ENCODE results near the gene PATJ.
"Not testable (repeated sequence)": the region's sequence is repeated elsewhere in the genome, so short reads cannot be mapped to it uniquely, and the experiment has no call there.

Gene PATJ

GRCh38 chr1:62180639-62181038, 438.4 kb downstream of the PATJ start:
- DNase-seq, result peak; percentile 30

DNA sequence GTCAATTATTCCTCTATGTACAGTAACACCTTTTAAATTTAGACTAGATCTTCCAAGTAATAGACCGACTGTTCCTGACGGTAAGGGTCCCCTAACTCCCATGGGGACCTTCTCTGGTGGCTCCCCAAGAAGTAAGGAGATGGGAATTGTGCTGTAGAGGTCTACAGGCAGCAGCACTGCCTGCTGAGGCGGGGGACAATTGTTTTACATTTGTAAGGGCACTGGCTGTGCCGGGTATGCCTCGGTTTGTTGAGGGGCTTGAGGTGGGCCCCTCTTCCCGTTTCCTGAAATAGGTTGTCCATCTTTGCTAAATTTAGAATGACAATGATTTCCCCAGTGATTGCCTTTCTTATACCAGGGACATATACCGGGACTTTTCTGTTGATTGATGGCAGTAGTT, 439.3 kb downstream of the PATJ start:
- DNase-seq, result no peak

DNA sequence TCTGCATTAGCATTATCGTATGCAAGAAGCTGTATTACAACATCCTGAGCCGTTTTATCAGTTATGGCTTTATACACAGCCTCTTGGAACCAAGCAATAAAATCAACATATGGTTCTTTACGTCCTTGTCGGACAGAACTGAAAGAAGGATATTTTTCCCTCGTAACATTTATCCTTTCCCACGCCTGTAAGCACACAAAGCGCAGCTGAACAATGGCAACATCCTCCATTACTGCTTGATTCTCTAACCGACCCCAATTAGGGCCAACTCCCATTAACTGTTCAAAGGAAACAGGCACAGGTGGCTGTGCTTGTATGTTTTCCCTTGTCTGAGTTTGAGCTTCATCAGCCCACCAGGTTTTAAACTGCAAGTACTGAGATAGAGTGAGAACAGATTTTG, 439.9 kb downstream of the PATJ start:
- DNase-seq, result peak; percentile 79

DNA sequence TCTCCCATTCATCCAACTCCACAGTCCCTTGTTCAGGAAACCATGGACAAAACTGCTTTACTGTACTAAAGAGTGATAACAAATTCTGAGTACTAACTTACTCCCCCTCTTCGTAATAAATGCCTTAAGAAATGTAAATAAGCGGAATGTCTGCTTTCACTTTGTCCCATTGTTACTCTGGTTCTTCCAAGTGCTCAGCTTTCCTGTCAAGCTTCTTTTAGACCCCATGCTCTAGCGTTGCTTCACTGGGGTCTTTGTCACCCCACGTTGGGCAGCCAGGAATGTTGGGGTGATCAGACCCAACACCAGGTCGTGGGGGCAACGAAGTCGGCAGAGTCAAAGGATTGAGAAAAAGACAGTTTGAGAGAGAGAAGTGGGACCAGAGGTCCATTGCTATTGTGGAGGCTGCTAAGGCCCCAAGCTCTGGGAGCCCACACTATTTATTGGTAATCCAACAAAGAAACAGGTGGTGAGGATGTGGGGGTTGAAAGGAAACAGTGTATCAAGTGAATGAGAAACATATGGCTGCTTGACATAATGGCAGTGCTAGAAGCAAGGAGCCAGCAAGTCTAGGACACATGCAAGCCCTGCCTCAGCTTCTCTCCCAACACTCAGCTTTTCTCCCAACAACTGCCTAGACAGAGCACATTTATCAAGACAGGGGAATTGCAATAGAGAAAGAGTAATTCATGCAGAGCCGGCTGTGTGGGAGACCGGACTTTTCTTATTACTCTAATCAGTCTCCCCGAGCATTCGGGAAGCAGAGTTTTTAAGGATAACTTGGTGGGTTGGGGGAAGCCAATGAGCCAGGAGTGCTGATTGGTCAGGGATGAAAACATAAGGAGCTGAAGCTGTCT, 441.1 kb downstream of the PATJ start:
- DNase-seq, result peak; percentile 66

- no peak for DNase-seq
Observed at GRCh38 chr1:62184336-62184735, 442.1 kb downstream of the PATJ start.

- DNase-seq, result not testable (repeated sequence)
Observed at GRCh38 chr1:62185233-62185632, 443.0 kb downstream of the PATJ start.

- no peak for DNase-seq
Observed at GRCh38 chr1:62185677-62186076, 443.4 kb downstream of the PATJ start.

DNA sequence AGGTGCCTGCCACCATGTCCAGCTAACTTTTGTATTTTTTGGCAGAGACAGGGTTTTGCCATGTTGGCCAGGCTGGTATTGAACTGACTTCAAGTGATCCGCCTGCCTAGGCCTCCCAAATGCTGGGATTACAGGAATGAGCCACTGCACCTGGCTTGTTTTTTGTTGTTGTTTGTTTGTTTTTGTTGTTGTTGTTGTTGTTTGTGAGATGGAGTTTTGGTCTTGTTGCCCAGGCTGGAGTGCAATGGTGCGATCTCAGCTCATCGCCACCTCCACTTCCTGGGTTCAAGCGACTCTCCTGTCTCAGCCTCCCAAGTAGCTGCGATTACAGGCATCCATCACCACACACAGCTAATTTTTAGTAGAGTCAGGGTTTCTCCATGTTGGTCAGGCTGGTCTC, 445.3 kb downstream of the PATJ start:
- DNase-seq, result no peak

DNA sequence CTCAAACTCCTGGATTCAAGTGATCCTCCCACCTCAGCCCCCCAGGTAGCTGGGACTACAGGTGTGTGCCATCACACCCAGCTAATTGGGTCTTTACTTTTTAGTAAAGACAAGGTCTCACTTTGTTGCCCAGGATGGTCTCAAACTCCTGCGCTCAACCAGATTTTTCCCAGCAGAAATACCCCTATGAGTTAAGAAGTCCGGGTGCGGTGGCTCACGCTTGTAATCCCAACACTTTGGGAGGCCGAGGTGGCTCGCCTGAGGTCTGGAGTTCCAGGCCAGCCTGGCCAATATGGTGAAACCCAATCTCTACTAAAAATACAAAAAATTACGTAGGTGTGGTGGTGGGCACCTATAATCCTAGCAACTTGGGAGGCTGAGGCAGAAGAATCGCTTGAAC, 445.8 kb downstream of the PATJ start:
- DNase-seq, result no peak

DNA sequence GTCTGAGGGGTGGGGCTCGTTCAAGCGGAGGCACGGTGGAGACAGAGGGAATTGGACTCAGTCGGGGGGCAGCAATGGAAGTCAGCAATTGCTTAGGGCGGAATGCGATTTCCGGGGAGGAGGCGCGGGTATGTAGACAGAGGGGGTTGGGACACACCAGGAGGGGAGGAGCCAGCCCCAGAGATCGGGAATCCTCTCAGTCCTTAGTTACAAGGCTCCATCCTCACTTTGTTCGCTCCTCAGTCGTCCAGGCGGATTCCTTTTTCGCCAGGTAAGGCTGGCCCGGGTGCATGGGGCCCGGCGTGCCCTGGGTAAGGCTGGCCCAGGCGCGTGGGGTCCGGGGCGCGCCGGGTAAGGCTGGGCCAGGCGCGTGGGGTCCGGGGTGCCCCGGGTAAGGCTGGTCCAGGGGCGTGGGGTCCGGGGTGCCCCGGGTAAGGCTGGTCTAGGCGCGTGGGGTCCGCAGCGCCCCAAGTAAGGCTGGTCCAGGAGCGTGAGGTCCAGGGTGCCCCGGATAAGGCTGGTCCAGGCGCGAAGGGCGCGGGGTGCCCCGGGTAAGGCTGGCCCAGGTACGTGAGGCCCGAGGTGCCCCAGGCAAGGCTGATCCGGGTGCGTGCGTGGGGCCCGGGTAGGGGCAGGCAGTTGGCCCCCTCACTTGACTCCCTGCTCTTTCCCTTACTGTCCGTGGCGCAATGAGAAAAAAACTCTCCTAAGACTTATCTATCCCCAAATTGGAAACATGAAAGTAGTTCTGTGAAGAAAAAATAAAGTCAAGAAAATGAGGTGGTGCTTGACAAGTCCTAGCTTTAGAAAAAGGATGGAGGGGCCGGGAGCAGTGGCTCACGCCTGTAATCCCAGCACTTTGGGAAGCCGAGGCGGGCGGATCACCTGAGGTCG, 452.6 kb downstream of the PATJ start, which contains the start of gene L1TD1:
TSS of gene L1TD1 (plus strand) at position 199 of the 894 bp plus-strand sequence. CDS start 11,780 bp downstream, outside the sequence.
- no peak for DNase-seq

DNA sequence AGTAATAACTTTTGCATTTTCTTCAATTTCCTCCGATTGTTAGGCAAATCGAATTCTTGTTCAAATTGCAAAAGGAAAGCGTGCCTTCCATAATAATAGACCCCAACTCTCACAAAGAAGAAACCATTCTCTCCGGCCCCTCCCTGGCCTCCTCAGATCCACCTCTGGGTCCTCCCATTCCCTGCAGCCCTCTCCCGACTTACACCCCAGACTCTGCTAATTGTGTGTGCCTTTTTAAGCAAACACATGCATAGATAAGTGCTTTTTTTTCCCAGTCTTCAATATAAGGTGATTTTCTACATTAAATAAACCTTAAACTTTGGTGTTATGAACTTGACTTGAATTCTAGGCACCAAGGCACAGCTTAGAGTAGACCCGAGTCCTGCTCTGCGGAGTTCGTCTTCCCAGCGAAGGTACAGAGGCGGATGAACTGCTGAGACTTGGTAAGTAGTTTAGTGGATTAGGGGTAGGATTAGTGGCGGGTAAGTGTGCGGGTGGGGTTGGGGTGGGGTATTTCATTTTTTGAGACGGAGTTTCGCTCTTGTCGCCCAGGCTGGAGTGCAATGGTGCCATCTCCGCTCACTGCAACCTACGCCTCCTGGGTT, 453.9 kb downstream of the PATJ start:
- no peak for DNase-seq

- DNase-seq, result no peak
Observed at GRCh38 chr1:62198069-62198780, 455.9 kb downstream of the PATJ start.

- peak; percentile 6 for DNase-seq
Observed at GRCh38 chr1:62198781-62199125, 456.5 kb downstream of the PATJ start.

- no peak for DNase-seq
Observed at GRCh38 chr1:62207187-62207586, 464.9 kb downstream of the PATJ start.

DNA sequence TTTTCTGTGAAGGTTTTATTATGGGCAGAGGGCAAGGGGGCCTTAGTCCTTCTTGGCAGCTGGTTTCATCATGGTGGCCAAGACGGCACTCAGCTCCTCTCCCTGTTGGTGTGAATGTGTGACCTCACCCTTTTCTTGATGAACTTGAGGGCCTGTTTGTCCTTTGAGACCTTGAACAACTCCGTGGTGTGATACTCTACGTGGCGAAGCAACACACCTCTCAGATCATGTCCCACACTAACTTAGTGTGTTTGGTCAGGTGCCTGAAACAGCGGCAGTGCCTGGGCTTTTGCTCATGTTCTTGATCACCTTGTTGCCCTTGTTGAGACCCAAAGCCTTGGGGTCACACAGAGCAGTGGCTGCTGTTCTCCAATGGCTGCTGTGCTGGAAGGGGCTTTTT, 465.8 kb downstream of the PATJ start:
- no peak for DNase-seq

- DNase-seq, result no peak
Observed at GRCh38 chr1:62208970-62209369, 466.7 kb downstream of the PATJ start.

- DNase-seq, result no peak
Observed at GRCh38 chr1:62209931-62210595, 467.8 kb downstream of the PATJ start.

GRCh38 chr1:62210960-62211359, 468.7 kb downstream of the PATJ start:
- peak; percentile 2 for DNase-seq

- no peak for DNase-seq
Observed at GRCh38 chr1:62212411-62212810, 470.1 kb downstream of the PATJ start.

DNA sequence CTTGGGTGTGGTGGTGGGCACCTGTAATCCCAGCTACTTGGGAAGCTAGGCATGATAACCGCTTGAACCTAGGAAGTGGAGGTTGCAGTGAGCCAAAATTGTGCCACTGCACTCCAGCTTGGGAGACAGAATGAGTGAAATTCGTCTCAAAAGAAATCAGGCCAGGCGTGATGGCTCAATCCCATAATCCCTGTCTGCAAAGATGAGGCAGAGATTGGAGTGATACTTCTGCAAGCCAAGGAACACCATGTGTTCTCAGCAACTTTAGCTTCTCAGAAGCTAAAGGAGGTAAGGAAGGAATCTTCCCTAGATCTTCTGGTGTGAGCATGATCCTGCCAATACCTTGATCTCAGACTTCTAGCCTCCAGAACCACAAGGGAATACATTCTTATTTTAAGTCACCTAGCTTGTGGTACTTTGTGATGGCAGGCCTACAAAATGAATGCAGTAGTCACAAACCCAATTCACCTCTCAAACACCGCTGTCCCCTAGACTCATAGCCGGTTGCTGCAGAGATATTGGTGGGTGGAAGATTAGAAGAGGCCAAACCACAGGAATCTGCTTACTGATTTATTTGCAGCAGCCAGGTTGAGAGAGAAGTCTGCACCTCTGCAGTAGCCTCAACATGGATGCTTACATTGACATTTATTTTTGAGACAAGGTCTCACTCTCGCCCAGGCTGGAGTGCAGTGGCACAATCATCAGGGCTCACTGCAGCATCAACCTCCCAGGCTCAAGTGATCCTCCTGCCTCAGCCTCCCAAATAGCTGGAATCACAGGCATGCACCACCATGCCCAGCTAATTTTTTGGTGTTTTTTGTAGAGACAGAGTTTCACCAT, 471.0 kb downstream of the PATJ start:
- no peak for DNase-seq

DNA sequence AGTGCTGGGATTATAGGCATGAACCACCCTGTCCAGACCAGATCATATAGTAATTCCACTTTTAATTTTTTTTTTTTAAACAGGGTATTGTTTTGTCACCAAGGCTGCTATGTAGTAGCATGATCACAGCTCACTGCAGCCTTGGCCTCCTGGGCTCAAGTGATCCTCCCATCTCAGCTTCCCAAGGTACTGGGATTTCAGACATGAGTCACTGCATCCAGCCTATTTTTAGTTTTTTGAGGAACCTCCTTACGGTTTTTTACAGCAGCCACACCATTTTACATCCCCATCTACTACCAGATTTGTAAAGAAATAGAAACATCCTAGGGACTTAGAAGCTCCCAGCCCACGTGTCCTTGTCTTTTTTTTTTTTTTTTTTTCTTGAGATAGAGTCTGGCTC, 476.3 kb downstream of the PATJ start:
- DNase-seq, result no peak
